Cardiac fibroblast (primary cell): ENCODE results near the gene GPS2.
"Not testable (repeated sequence)": the region's sequence is repeated elsewhere in the genome, so short reads cannot be mapped to it uniquely, and the experiment has no call there.

ENCODE experiments used
- DNase-seq, 2 donors: peaks; one replicate each; pipeline versions ENCODE4 v3.0.0 to v3.0.0-alpha.2; 2010; ENCODE audit warnings: low read depth in 2 of 2
- H3K4me3 ChIP-seq, 2 donors: replicated peaks in 1 of 2; 1 replicate in 1 of 2; 2 replicates in 1 of 2; pipeline ENCODE4 v1.5.1; 2011; ENCODE audit warnings: low read depth in 2 of 2, low read length in 2 of 2, mild to moderate bottlenecking in 2 of 2, moderate library complexity in 1 of 2
- TF ChIP-seq, protein P1 (sequence below): IDR thresholded peaks from one replicate; pipeline ENCODE4 v1.5.1; 2011; ENCODE audit warnings: low read depth, mild to moderate bottlenecking, low read length, inconsistent platforms

The GPS2 gene

GRCh38 chr17:7336240-7337175, 21.3 kb upstream of the GPS2 start, which contains the start of gene ACAP1:
TSS of gene ACAP1 (plus strand) at chr17:7336529. CDS start at chr17:7336735, 206 bp downstream.
- H3K4me3 ChIP-seq = no peak within 1 kb of the TSS
- TF ChIP-seq, protein P1, sequence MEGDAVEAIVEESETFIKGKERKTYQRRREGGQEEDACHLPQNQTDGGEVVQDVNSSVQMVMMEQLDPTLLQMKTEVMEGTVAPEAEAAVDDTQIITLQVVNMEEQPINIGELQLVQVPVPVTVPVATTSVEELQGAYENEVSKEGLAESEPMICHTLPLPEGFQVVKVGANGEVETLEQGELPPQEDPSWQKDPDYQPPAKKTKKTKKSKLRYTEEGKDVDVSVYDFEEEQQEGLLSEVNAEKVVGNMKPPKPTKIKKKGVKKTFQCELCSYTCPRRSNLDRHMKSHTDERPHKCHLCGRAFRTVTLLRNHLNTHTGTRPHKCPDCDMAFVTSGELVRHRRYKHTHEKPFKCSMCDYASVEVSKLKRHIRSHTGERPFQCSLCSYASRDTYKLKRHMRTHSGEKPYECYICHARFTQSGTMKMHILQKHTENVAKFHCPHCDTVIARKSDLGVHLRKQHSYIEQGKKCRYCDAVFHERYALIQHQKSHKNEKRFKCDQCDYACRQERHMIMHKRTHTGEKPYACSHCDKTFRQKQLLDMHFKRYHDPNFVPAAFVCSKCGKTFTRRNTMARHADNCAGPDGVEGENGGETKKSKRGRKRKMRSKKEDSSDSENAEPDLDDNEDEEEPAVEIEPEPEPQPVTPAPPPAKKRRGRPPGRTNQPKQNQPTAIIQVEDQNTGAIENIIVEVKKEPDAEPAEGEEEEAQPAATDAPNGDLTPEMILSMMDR = no peak
- no peak for DNase-seq

- not testable (repeated sequence) for H3K4me3 ChIP-seq, DNase-seq
Observed at GRCh38 chr17:7335765-7336164, 20.6 kb upstream of the GPS2 start.

DNA sequence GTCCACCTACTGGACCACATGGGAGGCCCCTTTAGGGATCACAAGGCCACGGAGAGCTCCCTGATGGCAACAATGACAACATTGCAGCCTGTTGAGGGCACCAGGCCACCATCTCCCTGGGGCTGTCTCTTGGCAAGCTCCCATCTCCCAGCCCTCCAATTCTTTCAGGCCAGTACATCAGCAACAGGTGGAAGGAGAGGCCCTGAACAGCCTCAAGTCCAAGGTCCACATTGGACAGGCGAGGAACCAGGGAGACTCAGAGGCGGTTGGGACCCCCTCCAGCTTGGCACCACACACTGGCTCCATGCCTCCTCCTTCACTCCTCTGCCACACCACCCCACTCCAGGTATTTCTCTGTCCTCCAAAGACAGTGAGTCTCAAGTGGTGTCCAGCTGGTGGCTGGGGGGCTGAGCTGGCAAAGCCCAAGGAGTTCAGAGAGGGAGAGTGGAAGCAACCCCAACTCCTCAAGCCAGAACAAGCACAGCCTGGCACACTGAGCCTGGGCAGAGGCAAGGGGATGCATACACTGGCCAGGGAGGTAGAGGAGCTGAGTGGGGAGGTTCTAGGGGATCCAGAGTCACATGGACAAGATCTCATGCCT, 19.9 kb upstream of the GPS2 start:
- TF ChIP-seq, protein P1 = no peak
- no peak overlapping the region for H3K4me3 ChIP-seq
- no peak for DNase-seq

DNA sequence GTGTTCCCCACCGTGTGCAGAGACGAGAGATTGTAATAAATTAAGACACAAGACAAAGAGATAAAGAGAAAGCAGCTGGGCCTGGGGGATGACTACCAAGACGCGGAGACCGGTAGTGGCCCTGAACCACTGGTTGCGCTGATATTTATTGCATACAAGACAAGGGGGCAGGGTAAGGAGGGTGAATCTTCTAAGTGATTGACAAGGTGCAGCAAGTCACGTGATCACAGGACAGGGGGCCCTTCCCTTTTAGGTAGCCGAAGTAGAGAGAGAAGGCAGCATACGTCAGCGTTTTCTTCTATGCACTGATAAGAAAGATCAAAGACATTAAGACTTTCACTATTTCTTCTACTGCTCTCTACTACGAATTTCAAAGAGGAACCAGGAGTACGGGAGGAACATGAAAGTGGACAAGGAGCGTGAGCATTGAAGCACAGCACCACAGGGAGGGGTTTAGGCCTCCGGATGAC, 17.5 kb upstream of the GPS2 start:
- H3K4me3 ChIP-seq, DNase-seq: not testable (repeated sequence)

- H3K4me3 ChIP-seq = no peak overlapping the region
- TF ChIP-seq, protein P1 = no peak
- no peak for DNase-seq
Observed at GRCh38 chr17:7332111-7332510, 17.0 kb upstream of the GPS2 start.

DNA sequence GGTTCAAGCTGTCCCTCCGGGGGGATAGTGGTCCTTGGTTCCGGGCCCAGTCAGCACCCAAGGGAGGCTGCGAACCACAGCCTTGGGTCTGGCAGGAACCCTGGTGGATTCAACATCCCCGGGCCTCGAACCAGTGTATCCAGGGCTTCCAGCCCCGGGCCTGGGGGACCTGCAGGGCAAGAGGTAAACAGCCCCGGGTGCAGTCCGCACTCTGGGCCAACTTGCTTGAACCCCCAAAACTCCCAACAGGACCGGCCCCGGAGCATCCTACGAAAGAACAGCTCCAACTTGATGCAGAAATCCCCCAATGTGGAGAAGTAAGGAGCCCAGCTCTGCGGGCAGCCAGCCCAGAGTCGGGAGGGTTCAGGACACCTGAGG, 15.5 kb upstream of the GPS2 start:
- no peak for DNase-seq
- H3K4me3 ChIP-seq = peak overlapping the region; percentile 89 to 90
- TF ChIP-seq, protein P1 = no peak

DNA sequence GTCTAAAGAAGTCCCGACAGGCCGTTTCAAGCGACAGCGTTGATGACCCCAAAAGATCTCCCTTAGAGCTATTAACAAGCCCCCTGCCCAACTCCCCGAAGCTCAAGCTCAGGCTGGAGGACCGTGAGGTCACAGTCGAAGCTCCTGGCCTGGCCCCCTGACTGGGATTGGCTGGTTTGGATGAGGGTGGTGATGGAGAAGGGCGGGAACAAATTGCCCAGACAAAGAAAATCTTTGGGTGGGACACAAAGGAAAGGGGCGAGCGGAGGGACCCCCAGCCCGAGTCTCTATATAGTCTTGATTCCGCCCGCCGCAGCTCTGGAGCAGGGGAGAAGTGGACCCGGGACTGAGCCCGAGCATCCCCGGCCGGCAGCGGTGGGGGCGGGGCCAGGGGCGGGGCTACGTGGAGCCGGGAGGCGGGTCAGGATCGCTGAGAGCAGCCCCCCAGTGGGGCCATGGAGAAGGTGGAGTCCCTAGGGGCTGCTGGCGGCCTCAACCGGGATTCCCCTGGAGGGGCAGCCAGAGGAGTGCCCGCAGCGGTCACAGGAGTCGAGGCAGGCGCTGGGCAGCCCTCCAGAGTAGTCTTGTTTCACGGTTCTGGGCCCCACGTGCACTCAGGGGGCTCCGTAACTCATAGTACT, 15.0 kb upstream of the GPS2 start:
- peak overlapping the region; percentile 89 to 90 for H3K4me3 ChIP-seq
- peak; percentile 77 to 82 for DNase-seq

More for the DNA sequence above, 15.0 kb upstream of the GPS2 start:
- TF ChIP-seq, protein P1 = no peak
